AG10803 (cell line): ENCODE measurements around the gene NAGA.

Experiments used
- DNase-seq: peaks from one replicate; pipeline ENCODE4 v3.0.0; 2010; ENCODE audit warnings: low read depth
- H3K4me3 ChIP-seq: 2 replicates; pipeline ENCODE4 v1.5.1; 2011; ENCODE audit warnings: mild to moderate bottlenecking, low read length, control low read depth
- CTCF ChIP-seq: conservative IDR thresholded peaks from 2 replicates; pipeline ENCODE4 v1.5.1; 2011; ENCODE audit warnings: mild to moderate bottlenecking, low read length, control low read depth, inconsistent platforms

Gene NAGA

GRCh38 chr22:42066937-42067336, 3.7 kb downstream of the NAGA start:
- no peak for TF ChIP-seq CTCF
- no peak for DNase-seq

GRCh38 chr22:42066126-42066761, 4.4 kb downstream of the NAGA start:
- TF ChIP-seq CTCF = no peak
- H3K4me3 ChIP-seq = no peak overlapping the region
- DNase-seq = no peak

More at GRCh38 chr22:42066937-42067336, 3.7 kb downstream of the NAGA start:
- H3K4me3 ChIP-seq = no peak overlapping the region

DNA sequence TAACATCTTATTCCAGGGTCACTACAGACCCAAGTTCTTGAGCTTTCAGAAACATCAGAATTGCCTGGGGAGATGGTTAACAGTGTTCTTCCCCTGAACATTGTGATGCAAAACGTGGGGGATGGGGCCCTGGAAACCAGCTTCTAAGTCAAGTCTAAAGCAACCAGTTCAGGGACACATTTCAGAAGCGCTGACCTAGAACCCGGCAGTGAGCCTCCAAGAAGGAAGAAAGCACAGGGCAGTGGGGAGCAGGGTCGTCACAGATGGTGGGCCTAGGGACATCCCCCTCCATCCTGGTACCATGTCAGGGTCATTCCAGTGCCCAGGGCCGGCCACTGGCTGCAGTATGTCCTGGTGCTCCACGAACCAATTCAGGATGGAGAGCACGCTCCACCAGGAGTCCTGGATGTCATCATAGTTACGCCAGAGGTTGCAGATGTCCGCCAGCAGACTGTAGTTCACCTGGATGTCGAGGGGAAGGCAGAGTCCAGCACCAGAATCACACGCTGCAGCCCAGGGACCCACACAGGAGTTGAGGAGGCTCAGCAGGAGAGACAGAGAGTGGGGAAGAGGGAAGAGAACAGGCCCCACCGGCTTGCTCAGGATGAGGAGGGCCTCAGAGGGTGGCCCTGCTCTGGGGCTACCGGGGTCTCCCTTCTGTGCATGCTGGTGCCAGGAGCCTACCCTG, 5.0 kb downstream of the NAGA start:
- DNase-seq = no peak
- no peak for TF ChIP-seq CTCF
- H3K4me3 ChIP-seq = no peak overlapping the region

- no peak overlapping the region for H3K4me3 ChIP-seq
- no peak for TF ChIP-seq CTCF
- no peak for DNase-seq
Observed at GRCh38 chr22:42064629-42065028, 6.0 kb downstream of the NAGA start.

- TF ChIP-seq CTCF = no peak
- no peak overlapping the region for H3K4me3 ChIP-seq
- no peak for DNase-seq
Observed at GRCh38 chr22:42062506-42063170, 8.0 kb downstream of the NAGA start.

- DNase-seq = no peak
- no peak for TF ChIP-seq CTCF
- no peak overlapping the region for H3K4me3 ChIP-seq
Observed at GRCh38 chr22:42061041-42061440, 9.6 kb downstream of the NAGA start.

- no peak for TF ChIP-seq CTCF
- no peak for DNase-seq
- H3K4me3 ChIP-seq = no peak overlapping the region
Observed at GRCh38 chr22:42060489-42060888, 10.1 kb downstream of the NAGA start.
